Measurements from ENCODE around the gene RPF1.
"Not testable (repeated sequence)": the region's sequence is repeated elsewhere in the genome, so short reads cannot be mapped to it uniquely, and the experiment has no call there.

The RPF1 gene

DNA sequence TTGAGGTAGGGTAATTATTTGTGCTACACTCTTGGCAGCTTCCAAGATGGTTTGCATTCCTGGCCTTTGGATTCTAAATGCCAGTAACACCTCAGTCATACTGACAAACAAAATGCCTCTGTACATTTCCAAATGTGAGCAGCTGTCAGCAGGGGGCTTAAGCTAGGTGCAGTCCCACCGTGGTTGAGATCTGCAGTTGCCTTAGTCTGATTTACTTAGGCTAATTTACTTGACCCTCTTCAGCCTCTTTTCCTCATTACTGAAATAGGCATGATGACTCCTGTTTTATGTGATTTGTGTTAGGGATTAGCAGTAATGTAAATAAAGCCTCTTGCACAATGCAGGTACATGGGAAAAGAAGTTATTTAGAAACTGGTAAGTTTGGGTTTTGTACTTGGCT is 13.7 kb downstream of the RPF1 start:
- no peak for DNase-seq (ENCODE audit: low read depth)

DNA sequence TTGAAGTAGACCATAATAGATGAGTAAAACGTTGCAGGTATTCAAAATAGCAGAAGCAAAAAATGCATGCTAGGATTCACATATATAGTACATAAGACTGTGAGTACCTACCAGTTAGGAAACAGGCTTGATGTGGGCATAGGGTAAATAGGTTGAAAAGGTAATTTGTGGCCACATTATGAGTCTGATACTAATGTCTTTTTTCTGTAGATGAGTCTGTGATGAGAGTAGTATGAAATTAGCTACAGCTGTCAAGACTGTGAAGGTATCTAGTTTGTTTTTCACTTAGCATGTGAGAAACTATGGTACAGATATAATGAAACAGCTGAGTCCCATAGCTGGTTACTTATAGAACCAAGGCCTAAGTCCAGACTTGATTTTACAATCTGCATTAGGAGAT is 14.7 kb downstream of the RPF1 start:
- no peak for DNase-seq (ENCODE audit: low read depth)

DNA sequence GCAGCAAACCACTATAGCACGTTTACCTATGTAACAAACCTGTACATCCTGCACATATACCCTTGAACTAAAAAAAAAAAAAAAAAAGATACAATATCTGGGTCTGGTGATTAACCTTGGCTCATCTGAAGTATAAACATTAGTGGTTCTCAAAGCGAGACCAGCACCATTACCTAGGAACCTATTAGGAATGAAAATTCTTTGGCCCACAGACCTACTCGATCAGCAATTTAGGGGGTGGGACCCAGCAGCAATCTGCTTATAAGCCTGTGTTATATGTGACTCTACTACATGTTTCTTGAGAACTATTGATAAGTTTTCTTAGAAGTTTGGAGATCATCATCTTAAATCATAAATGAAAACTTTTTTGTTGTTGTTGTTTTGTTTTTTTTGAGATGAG is 17.4 kb downstream of the RPF1 start:
- no peak for DNase-seq (ENCODE audit: low read depth)

DNA sequence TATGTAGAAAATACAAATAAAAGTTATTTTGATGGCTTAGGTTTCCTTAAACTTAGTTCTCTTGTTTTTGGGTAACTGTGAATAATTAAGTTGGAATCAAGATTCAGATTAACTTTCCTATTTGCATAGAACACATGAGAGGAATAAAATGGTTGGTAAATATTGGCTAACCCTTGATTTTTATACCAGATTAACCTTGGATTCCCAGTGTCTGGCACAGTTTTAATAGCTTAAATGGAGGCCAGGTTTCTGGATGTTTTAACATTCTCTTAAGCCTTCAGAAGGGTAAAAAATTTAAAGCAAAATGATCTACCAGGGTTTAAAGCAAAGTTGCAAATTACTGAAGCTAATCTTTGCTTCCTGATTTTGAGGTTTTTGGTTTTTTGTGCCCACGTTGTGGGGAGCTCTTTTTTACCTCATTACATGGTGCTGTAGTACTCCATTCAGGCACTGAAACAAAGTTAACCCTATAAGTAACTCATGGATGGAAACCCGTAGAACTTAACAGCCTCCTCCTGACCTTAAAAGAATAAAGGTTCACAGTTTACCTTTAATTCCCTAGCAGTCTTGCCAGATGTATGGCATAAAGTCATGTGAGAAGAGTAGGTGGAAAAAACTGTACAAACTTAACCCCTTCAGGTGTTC is 18.7 kb downstream of the RPF1 start:
- no peak for DNase-seq (ENCODE audit: low read depth)

DNA sequence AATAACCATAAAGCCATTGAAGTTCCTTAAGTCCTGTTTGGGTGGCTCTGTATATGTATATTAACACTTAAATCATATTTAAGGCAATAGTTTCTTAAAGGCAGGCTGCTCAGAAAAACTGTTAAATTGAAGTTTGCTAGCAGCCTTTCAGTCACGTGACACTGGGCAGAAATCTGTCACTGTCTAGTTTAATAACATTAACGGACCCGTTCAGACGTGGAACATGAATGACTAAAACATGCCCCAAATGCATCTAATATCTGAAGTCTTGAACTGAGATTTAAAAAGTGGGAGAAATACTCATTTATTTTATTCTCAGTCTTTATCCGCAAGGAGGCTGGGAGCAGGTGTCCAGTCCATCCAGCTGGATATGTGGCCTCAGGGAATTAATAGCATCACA is 23.9 kb downstream of the RPF1 start:
- DNase-seq (ENCODE audit: low read depth) = no peak

DNA sequence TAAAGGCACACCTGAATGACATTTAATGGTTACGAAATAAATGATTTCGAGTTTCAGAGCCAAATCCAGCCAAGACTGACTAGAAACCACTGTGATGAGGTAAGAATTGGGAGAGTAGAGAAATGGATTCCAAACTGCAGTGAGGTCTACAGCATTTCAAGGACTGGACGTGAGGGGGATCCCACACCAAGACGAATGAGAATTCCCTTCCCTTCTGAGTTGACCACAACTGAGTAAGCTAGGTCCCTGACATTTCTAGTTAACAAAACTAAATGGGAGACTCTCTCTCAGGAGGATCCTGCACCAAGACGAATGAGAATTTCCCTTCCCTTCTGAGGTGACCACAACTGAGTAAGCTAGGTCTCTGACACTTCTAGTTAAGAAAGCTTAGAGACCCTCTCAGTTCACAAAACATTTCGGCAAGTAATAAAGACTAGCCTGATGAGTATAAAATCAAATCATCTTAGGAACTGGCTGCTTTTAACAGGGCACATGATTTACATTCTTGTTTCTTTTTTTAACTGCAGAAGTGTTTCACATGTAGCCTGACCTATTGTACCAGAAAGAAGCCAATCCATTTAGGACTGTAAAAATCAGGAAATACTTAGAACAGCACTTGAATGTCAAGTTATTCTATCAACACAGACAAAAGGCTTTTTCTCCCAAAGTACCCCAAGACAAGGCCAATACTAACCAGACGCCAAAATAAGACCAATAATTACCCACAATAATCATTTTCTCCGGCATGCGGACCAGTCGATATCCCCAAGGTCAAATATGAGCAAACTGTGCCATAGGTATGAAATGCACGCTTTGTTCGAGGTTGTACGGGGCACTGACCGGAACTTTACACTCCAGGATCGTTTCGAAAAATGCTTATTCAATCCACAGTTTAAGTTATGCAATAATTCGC is 25.8 kb downstream of the RPF1 start:
- peak; percentile 29 for DNase-seq (ENCODE audit: low read depth)

DNA sequence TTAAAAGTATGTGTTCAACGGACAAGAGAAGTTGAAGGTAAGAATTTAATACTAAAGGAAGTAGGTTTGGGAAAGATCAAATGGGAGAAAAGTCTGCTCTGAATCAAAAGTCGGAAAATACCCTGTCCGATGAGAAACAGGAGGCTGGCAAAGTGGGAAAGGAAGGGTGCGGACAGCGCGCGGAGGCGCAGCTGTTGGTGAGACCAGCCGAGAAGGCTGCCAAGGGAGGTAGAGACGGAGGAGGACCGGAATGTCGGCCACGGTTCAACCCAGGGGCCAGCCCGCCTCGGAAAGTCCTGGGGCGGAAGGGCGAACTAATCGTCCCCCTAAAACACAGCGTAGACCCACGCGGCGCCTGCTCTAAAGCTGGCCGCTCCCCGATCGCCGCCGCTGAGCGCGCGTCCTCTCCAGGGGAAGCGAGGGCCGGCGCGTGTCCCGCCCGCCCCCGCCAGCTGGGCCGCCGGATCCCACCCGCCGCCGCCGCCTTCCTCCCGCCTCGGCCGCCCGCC is 26.5 kb downstream of the RPF1 start:
- DNase-seq (ENCODE audit: low read depth) = peak; percentile 59

DNA sequence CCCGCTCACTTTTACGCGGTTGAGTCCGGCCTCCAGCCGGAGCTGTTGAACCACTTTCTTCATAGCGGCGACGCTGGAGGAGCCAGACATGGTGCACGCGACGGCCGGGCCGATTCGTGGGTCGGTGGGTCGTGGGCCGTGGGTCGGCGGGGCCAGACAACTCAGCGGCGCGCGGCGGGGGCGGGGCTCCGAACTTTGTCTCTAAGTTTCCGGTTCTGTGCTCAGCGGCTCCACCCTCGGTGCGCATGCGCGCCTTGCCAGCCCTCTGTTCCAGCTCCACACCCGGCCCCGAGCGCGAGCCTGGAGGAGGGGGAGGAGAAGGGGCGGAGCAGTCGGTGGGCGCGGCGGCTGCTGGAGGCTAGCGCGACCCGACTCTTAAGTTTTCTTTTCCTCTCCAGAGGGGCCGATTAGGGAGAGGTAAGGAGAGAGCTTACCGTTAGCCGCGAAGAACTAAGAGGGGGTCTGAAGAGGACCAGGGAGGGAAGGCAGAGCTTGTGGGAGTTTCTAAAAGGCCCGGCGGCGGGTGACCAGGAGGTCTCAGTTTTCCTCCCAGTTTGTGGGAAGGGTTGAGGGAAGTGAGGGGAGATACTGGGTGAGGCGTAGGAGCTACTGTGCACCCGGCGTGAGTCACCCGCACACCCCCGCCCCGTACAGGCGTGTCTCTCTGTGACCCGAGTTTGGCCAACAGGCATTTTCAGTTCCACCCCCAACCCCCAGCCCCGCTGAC is 27.1 kb downstream of the RPF1 start, which contains the start of the genes GNG5 and SPATA1:
Gene GNG5, minus strand, starts transcription at position 580 of the 727 bp plus-strand sequence. Its CDS starts 490 bp downstream, at position 90.
Gene SPATA1, plus strand, starts transcription at position 385 of the 727 bp plus-strand sequence. CDS start 9,974 bp downstream, outside the sequence.
- peak; percentile 92 for DNase-seq (ENCODE audit: low read depth)

DNA sequence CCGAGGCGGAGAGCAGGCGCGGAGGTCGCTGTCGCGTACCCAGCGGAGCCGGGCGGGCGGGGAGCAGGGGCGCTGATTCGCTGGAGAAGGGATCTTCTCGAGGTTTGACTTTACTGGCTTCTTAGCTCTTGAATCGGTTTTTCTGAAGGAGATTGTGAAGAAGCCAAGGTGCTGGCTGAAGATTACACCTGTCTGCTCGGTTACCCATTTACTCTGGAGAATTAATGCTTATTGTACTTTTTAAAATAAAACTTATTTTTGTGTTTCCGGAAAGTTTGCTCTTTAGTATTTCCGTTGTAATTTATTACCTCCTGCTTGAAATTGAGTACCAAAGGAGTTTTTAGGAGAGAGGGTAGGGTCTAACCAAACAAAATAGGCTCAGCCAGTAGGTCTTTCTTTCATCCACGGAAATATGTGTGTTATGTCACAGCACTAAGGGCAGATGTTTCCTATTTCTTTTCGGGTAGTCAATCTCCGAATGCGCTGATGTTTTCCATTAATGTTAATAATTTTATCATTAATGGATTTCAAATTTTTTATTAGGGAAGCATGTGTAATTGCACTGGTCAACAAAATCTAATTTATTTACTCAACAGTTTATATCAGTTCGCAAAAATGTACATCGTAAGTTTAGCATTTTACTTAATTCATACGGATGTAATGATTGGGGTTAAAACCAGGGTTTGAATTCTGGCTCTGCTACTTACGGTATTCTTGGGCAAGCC is 27.8 kb downstream of the RPF1 start:
- DNase-seq (ENCODE audit: low read depth) = no peak

DNA sequence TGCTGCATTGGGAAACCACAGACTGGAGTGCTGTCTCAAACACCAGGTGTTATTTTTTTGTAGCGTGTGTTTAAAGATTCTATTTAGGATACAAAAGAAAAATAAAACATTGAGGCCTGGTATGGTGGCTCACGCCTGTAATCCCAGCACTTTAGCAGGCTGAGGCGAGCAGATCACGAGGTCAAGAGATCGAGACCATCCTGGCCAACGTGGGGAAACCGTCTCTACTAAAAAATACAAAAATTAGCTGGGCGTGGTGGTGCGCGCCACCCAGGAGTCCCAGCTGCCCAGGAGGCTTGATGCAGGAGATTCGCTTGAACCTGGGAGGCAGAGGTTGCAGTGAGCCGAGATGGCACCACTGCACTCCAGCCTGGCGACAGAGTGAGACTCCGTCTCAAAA is 28.8 kb downstream of the RPF1 start:
- DNase-seq (ENCODE audit: low read depth) = not testable (repeated sequence)

DNA sequence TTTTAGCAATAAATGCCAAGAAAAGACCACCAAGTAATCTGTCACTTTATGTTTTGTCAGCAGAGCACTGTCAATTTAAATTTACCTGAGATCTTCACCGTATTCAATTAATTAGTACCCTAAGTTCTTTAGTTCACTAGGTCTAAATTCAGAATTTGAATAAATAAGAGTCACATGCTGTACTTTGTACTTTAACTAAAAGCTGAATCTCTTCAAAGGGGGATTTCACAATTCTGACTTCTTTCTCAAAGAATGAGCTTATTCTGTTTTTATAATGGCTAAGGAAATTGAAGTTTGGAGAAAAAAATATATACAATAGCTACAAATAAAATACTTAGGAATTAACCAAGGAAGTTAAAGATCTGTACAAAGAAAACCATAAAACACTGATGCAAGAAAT is 29.4 kb downstream of the RPF1 start:
- DNase-seq (ENCODE audit: low read depth) = no peak

DNA sequence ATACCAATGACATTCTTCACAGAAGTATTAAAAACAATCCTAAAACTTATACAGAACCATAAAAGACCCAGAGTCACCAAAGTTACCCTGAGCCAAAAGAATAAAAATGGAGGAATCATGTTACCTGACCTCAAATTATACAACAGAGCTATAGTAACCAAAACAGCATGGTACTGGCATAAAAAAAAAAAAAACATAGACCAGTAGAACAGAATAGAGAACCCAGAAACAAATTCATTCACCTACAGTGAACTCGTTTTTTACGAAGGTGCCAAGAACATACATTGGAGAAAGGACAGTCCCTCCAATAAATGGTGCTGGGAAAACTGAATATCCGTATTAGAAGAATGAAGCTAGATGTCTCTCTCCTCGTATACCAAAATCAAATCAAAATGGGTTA is 30.0 kb downstream of the RPF1 start:
- DNase-seq (ENCODE audit: low read depth) = no peak

DNA sequence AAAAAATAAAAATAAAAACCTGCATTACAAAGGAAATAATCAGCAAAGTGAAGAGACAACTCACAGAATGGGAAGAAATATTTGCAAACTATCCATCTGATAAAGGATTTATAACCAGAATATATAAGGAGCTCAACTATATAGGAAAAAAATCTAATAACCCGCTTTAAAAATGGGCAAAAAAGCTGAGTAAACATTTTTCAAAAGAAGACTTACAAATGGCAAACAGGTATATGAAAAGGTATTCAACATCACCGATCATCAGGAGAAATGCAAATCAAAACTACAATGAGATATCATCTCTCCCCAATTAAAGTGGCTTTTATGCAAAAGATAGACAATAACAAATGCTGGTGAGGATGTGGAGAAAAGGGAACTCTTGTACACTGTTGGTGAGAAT is 31.1 kb downstream of the RPF1 start:
- DNase-seq (ENCODE audit: low read depth) = no peak

DNA sequence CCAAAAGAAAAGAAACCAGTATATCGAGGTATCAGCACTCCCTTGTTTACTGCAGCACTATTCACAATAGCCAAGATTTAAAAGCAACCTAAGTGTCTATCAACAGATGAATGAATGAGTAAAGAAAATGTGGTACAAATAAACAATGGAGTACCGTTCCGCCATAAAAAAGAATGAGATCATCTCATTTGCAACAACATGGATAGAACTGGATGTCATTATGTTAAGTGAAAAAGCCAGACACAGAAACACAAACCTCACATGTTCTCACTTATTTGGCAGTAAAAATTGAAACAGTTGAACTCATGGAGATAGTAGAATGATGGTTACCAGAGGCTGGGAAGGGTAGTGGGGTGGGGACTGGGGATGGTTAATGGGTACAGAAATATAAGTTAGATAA is 31.6 kb downstream of the RPF1 start:
- no peak for DNase-seq (ENCODE audit: low read depth)

DNA sequence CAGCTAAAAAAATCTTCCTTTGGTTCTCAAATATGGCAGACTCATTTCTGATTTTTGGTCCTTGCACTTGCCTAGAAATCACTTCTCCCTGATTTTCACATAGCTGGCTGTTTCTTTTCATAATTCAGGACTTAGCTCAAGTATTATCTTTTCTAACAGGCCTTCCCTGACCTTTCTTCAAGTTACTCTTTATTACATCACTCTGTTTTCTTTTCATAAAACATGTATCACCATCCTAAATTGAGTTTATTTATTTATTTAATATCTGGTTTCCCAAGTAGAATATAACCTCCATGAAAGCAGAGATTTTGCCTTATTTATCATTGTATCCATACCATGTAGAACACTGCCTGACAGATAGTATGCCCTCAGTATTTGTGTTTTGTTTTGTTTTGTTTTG is 45.5 kb downstream of the RPF1 start:
- DNase-seq (ENCODE audit: low read depth) = no peak

DNA sequence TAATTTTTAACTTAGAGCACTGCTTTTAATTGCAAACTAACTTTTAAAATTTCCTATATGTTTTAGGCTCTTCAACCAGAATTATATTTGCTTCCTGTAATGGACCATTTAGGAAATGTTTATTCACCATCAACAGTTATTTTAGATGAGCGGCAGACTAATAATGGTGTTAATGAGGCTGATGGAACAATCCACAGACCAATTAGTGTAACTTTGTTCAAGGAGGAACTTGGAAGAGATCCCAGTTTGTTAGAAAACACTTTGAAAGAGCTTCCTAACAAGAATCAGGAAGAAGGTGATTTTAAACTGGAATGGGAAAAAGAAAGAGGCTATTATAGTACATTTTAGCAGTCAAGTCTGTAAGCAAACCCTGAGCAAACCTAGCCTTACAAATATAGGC is 46.7 kb downstream of the RPF1 start:
- no peak for DNase-seq (ENCODE audit: low read depth)

DNA sequence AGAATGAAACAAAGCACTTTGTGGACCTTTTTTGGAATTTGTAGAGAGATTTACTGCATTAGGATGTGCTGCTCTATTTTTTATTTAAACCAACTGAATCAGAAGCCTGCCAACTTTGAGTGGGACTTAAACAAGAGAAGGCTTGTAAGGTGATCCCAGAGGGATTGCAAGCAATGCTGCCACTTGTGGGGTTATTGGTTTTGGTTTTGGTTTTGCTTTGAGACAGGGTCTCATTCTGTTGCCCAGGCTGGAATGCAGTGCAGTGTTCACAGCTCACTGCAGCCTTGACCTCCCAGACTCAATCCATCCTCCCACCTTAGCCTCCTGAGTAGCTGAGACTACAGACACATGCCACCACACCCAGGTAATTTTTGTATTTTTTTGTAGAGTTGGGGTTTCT is 59.5 kb downstream of the RPF1 start:
- no peak for DNase-seq (ENCODE audit: low read depth)

DNA sequence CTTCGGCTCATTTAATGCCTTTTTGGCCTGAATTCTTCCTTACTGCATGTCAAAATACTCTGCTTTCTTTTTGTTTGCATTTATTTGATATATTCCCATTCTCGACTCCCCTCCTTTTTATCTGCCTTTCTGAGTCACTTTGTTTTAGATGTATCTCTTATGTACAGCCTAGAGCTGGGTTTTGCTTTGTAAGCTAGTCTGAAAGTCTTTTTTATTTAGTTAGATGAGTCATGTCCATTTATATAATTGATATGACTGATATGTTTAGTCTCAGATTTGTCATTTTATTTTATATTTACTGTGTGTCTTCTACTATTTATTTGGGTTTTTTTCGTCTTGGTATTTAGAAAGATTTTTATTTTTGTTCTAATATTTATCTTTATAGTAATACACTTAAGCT is 60.9 kb downstream of the RPF1 start:
- no peak for DNase-seq (ENCODE audit: low read depth)

DNA sequence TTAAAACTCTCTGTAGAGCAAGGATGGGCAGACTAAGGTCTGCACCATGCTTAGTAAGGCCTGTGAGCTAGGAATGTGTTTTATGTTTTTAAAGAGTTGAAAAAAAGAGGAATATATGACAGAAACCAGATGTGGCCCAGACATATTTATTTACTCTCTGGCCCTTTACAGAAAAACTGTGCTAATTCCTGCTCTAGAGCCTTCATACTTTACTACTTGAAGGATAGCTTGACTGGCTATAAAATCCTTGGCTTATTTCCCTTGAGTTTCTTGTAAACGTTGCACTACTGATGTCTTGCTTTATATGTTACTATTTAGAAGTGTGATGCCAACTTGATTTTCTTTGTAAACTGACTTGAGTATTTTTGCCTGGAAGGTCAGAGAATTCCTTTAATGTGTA is 61.7 kb downstream of the RPF1 start:
- DNase-seq (ENCODE audit: low read depth) = no peak

DNA sequence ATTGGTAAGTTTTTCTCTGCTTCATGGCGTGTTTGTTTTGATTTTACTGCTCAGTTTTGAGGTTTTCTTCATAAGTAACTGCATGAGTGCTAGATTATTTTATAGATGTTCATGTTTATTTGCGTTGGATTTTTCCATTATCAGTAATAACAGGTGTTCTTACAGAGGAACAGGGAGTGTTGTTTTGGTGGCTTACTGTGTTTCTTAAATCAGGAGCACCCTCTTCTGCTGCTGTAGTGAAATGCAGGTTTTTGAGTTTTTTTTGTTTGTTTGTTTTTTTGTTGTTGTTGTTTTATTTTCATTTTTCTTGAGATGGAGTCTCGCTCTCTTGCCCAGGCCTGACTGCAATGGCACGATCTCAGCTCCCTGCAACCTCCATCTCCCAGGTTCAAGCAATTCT is 62.6 kb downstream of the RPF1 start:
- no peak for DNase-seq (ENCODE audit: low read depth)
